NCI-H1092 (cell line): ENCODE results near the gene TAL2.

ENCODE experiments used
- DNase-seq: peaks from one replicate; lab custom pipeline; 2025; lab: John Stamatoyannopoulos, UW

TAL2 gene

DNA sequence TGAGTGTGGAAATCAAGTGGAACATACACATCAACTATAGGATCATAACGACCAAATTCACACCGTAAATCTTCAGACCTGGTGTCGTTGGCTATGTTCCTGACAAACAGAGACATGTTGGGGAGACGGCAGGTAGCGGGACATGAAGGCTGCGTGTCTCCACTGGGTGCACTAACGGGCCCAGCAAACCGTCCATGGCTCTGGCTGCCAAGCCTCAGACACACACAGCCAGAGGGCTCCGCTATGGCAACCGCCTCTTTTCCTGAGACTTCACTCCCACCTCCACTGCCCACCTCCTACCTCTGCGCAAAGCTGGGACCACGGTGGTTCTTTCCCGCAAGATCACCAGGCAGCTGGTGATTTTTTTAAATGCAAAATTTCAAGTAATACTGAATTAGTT lies 48.4 kb downstream of the TAL2 start:
- no peak for DNase-seq

DNA sequence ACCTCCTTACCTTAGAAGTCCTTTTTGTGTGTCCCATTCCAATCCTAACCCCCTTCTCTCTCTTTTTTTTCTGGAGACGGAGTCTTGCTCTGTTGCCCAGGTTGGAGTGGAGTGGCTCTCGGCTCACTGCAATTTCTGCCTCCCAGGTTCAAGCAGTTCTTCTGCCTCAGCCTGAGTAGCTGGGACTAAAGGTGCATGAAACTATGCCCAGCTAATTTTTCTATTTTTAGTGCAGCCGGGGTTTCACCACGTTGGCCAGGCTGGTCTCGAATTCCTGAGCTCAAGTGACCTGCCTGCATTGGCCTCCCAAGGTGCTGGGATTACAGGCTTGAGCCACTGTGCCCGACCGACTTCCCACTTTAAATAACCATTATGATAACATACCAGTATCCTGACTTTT lies 49.6 kb downstream of the TAL2 start:
- DNase-seq = no peak

DNA sequence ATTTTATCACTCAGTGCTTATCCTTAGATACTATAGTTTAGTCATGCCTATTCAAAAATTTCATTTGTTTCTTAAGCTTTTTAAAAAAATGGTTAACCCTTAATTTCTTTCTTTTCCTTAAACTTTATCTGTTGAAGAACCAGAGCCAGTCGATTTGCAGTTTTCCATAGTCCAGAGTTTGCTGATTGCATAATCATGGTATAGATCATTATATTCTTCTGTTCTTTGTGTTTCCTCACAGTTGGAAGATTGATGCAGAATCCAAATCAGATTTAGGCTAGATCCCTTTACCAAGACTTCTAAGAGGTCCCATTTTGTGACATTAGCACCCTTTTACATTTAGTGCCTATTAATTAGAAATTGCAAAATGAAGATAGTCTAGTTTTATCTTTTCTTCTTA lies 50.0 kb downstream of the TAL2 start:
- DNase-seq = no peak
